GM15510 (cell line): ENCODE results near the gene LCP1.

Experiments
- POLR2A ChIP-seq: IDR thresholded peaks from 3 replicates; pipeline ENCODE4 v1.6.1; 2011; ENCODE audit warnings: borderline replicate concordance; ENCODE audit not compliant: insufficient read length; ENCODE audit errors: extremely low read depth

The LCP1 gene, protein sequence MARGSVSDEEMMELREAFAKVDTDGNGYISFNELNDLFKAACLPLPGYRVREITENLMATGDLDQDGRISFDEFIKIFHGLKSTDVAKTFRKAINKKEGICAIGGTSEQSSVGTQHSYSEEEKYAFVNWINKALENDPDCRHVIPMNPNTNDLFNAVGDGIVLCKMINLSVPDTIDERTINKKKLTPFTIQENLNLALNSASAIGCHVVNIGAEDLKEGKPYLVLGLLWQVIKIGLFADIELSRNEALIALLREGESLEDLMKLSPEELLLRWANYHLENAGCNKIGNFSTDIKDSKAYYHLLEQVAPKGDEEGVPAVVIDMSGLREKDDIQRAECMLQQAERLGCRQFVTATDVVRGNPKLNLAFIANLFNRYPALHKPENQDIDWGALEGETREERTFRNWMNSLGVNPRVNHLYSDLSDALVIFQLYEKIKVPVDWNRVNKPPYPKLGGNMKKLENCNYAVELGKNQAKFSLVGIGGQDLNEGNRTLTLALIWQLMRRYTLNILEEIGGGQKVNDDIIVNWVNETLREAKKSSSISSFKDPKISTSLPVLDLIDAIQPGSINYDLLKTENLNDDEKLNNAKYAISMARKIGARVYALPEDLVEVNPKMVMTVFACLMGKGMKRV

DNA sequence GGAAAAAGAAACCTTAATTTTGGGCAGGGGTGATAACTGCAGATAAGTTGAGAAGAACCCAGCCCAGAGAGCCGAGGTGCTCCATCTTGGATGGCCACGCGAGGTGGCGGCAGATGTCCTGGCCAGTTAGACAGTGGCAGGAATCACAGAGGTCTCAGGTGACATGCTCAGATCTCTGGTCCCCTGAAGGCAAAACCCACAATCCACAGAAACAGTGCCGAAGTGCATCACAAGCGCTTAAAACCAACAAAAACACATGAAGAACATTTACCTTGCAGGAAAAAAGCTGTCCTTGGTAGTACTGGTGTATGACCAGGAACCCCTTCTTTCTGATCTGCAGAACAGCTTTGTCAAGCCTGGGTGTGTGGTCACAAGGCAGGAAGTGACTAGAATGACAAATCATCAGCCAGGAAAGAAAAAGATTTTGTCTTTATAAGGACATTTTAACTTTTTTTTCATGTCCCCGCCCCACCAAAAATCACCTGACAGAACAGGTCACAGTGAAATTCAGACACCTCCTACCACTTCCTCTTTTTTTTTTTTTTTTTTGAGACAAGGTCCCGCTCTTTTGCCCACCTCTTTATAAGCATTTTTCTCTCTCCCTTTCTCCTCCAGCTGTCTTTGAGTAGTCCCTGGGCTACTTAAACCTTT is at the start of gene LCP1:
Gene LCP1, minus strand, starts transcription at position 338 of the 651 bp plus-strand sequence. CDS start 22,515 bp downstream, outside the sequence.
- peak; percentile 92 for TF ChIP-seq POLR2A

- TF ChIP-seq POLR2A, result no peak
These were observed 47.3 kb upstream of the LCP1 start for GRCh38 chr13:46229251-46229650.

- no peak for TF ChIP-seq POLR2A
These were observed 31.3 kb upstream of the LCP1 start for GRCh38 chr13:46213242-46213641.

- TF ChIP-seq POLR2A, result peak; percentile 58
These were observed 29.7 kb upstream of the LCP1 start, which contains the start of gene LRRC63 for GRCh38 chr13:46211483-46212351. TSS of gene LRRC63 (plus strand) at chr13:46211928. CDS start at chr13:46213035, 1,107 bp downstream.

DNA sequence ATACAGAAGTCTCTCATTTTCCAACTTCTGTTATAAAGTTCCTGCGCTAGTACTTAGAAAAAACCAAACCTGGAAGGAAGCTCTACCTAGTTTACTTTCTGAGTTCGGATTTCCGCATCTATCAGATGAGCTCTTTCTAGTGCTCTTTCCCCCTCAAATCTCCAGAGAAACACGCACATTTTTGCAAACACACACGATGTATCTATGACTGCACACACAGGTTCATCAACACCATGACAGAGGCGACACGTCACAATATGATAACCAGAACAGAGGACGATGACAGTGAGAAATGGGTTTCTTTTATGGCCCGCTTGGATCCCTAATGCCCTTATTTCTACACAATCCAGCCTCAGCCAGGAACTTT is 29.1 kb upstream of the LCP1 start:
- TF ChIP-seq POLR2A, result no peak

GRCh38 chr13:46210362-46211083 is 28.5 kb upstream of the LCP1 start:
- TF ChIP-seq POLR2A, result no peak

DNA sequence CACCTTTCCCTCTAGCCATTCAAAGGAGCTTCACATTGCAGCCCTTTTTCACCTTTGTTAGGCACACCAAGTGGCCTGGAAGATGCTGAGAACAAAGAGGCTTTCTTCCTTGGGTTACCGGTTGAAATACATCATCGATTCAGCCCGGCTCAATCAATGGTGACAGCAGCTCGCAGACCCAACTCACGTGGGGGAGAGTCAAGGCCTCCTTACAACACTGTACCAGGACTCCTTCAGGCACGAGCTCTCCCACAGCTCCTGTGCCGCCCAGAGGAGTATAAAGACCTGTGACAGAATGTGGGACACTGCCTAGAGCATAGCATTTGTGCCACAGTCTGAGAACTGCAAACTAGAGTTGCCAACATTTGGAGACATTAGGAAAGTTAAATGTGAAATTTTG is 25.9 kb upstream of the LCP1 start:
- no peak for TF ChIP-seq POLR2A

GRCh38 chr13:46206143-46206542 is 24.2 kb upstream of the LCP1 start:
- TF ChIP-seq POLR2A, result no peak

- TF ChIP-seq POLR2A, result no peak
These were observed 21.0 kb upstream of the LCP1 start for GRCh38 chr13:46202966-46203365.

DNA sequence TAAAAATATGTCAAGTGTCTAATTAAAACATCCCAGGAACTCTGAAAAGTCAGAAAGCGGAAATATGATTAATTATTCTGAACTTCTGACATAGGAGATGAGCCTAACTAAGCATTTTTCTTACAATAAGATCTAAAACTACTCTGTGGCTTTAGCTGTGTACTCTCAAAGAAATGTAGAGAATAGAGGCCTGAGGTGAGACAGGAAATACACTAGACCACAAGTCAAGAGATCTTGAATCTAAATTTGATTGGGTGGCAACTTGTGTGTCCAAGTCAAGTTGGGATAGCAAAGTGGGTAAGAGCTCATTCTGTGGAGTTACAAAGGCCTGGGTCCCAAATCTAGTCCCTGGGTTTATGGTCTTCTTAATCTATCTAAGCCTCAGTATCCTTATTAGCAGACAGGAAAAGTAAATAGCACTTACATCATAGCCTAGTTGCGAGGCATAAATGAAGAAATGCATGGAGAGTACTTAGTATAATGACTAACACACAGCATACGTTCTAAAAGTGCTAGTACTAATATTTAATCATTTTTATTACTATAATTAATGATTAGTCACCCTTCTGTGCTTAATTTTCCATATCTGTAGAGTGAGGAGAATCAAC is 20.3 kb upstream of the LCP1 start:
- TF ChIP-seq POLR2A, result no peak

- TF ChIP-seq POLR2A, result no peak
These were observed 16.8 kb upstream of the LCP1 start for GRCh38 chr13:46198696-46199193.

GRCh38 chr13:46197299-46198048 is 15.5 kb upstream of the LCP1 start:
- no peak for TF ChIP-seq POLR2A

DNA sequence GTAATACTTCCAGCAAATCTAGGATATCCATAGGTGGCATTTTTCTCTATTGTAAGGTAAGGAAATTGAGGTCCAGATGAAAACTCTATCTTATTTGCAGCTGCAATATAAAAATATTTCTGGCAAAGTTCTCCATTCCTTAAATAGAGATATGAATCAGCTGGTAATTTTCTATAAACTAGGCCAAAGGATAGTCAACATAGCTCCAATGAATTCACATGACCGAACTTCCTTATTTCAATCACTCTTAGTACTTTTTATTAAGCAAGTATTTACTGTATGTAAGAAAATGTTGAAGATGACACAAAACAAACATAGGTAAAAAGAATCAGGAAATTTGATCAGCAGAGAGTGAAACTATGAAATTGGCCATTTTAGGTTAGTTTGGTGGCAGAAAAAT is 13.0 kb upstream of the LCP1 start:
- no peak for TF ChIP-seq POLR2A
